Activated T-cell treated with anti-CD3 and anti-CD28 coated beads for 48 hours (primary cell): Measurements from ENCODE around the gene HNRNPR.
"Not testable (repeated sequence)": the region's sequence is repeated elsewhere in the genome, so short reads cannot be mapped to it uniquely, and the experiment has no call there.

Source experiments
- DNase-seq: peaks from one replicate; pipeline ENCODE4 v3.0.0-alpha.2; 2020; ENCODE audit warnings: low read depth

HNRNPR gene

GRCh38 chr1:23322770-23323169 lies 21.3 kb downstream of the HNRNPR start:
- DNase-seq: no peak

GRCh38 chr1:23310280-23310679 lies 33.8 kb downstream of the HNRNPR start:
- DNase-seq: not testable (repeated sequence)

GRCh38 chr1:23304140-23304620 lies 39.9 kb downstream of the HNRNPR start:
- DNase-seq: no peak

GRCh38 chr1:23303524-23303923 lies 40.6 kb downstream of the HNRNPR start:
- DNase-seq: no peak

- DNase-seq: no peak
Measured at GRCh38 chr1:23296931-23297330, 47.2 kb downstream of the HNRNPR start.

- DNase-seq: no peak
Measured at GRCh38 chr1:23291706-23292105, 52.4 kb downstream of the HNRNPR start.

GRCh38 chr1:23290836-23291565 lies 53.1 kb downstream of the HNRNPR start:
- DNase-seq: no peak

GRCh38 chr1:23288671-23289070 lies 55.4 kb downstream of the HNRNPR start:
- DNase-seq: no peak

- DNase-seq: no peak
Measured at GRCh38 chr1:23288201-23288600, 55.9 kb downstream of the HNRNPR start.

- DNase-seq: no peak
Measured at GRCh38 chr1:23286401-23286800, 57.7 kb downstream of the HNRNPR start.

GRCh38 chr1:23283667-23284602 lies 60.1 kb downstream of the HNRNPR start:
- DNase-seq: no peak

GRCh38 chr1:23282957-23283356 lies 61.1 kb downstream of the HNRNPR start:
- DNase-seq: no peak

- no peak for DNase-seq
Measured at GRCh38 chr1:23278717-23279116, 65.4 kb downstream of the HNRNPR start.

- DNase-seq: no peak
Measured at GRCh38 chr1:23276531-23276930, 67.6 kb downstream of the HNRNPR start.

GRCh38 chr1:23274134-23274505 lies 70.0 kb downstream of the HNRNPR start:
- no peak for DNase-seq

- DNase-seq: no peak
Measured at GRCh38 chr1:23273450-23274133, 70.5 kb downstream of the HNRNPR start.

GRCh38 chr1:23263380-23263887 lies 80.7 kb downstream of the HNRNPR start:
- no peak for DNase-seq

GRCh38 chr1:23258082-23258481 lies 86.0 kb downstream of the HNRNPR start:
- DNase-seq: not testable (repeated sequence)

GRCh38 chr1:23257371-23257770 lies 86.7 kb downstream of the HNRNPR start:
- DNase-seq: not testable (repeated sequence)
